Measurements from ENCODE around the gene TMEM229B.

GRCh38 chr14:67497716-67498115 lies 9.2 kb upstream of the TMEM229B start:
- TF ChIP-seq CTCF (conservative IDR thresholded peaks at IDR 0.05; ENCODE audit: low read length) (no peak), EZH2phosphoT487 (IDR thresholded peaks at IDR 0.05; ENCODE audit: borderline replicate concordance, low read depth, low read length) (no peak)

All from OCI-LY7 (cell line).